HepG2 (cell line): ENCODE results near the gene MYH7. TPM values are rescaled to one million over a fixed set of nuclear protein-coding genes. Genes with fewer than 3 reads are reported as not detected.
"Not testable (repeated sequence)": the region's sequence is repeated elsewhere in the genome, so short reads cannot be mapped to it uniquely, and the experiment has no call there.

ENCODE experiments used
- ATAC-seq: fragments of 200-7000 bp; cut with Tn5 transposase; 3 replicates; pipeline ENCODE4 v1.9.1; 2020; ENCODE audit warnings: mild to moderate bottlenecking, moderate library complexity
- BruUV-seq: library from RNA; stranded (reverse); fragments of 400-500 nt; replicated peaks from 2 replicates; lab custom pipeline; 2021; lab: Mats Ljungman, UMichigan
- CTCF ChIA-PET: fragments of 300-600 bp; formaldehyde crosslinking; extraction: SDS; loops from one replicate; lab custom pipeline; 2021; ENCODE audit warnings: low total read pairs, inconsistent platforms, low intra/inter-chr PET ratio; lab: Yijun Ruan, JAX
- POLR2A ChIA-PET: fragments of 350-600 bp; sonication (Branson Sonifier 250); formaldehyde crosslinking; loops from one replicate; lab custom pipeline; 2020; ENCODE audit warnings: antibody characterized with exemption, inconsistent platforms; lab: Yijun Ruan, JAX
- DNase-seq: peaks from one replicate; pipeline ENCODE4 v3.0.0-alpha.2; 2015; ENCODE audit warnings: low spot score
- FAIRE-seq: peaks from 3 replicates; lab custom pipeline; 2011; peaks lifted over from hg19 to GRCh38; lab: Jason Lieb, UNC
- H2AFZ ChIP-seq: one replicate; pipeline ENCODE4 v1.6.1; 2011; ENCODE audit warnings: low read length, inconsistent platforms
- H3K27ac ChIP-seq: fragments of 300-600 bp; 3 replicates; pipeline ENCODE4 v1.8.0; 2011; ENCODE audit warnings: mixed run types, mild to moderate bottlenecking, mixed read lengths, low read length, inconsistent platforms; ENCODE audit not compliant: insufficient read depth; ENCODE audit errors: extremely low read length
- H3K27me3 ChIP-seq, 2 experiments: fragments of 200-600 bp in 1 of 2; 2 replicates in 1 of 2; 3 replicates in 1 of 2; pipeline versions ENCODE4 v1.6.0 to v1.8.0; 2011; ENCODE audit warnings: low read length in 2 of 2, mild to moderate bottlenecking in 2 of 2, moderate library complexity in 2 of 2, inconsistent platforms in 1 of 2; ENCODE audit not compliant: insufficient read depth in 2 of 2, control insufficient read depth in 1 of 2
- H3K36me3 ChIP-seq, 2 experiments: fragments of 200-600 bp in 1 of 2; replicated peaks in 1 of 2; 2 replicates in 1 of 2; 3 replicates in 1 of 2; pipeline versions ENCODE4 v1.5.1 to v1.8.0; 2011; ENCODE audit warnings: low read length in 2 of 2, inconsistent platforms in 1 of 2; ENCODE audit not compliant: insufficient read depth in 2 of 2, control insufficient read depth in 1 of 2
- H3K4me1 ChIP-seq: 2 replicates; pipeline ENCODE4 v1.5.1; 2012; ENCODE audit warnings: low read length, inconsistent platforms; ENCODE audit not compliant: insufficient read depth
- H3K4me2 ChIP-seq: 2 replicates; pipeline ENCODE4 v1.6.0; 2011; ENCODE audit warnings: low read depth, low read length, inconsistent platforms
- H3K4me3 ChIP-seq, 3 experiments: fragments of 200-600 bp in 1 of 3; sonication (generic), shearing (Covaris generic) in 1 of 3; replicated peaks in 1 of 3; 2 replicates each; pipeline ENCODE4 v1.5.1; 2011 to 2016; ENCODE audit warnings: low read length in 3 of 3, inconsistent platforms in 2 of 3, low read depth in 2 of 3, mild to moderate bottlenecking in 2 of 3, control low read depth in 1 of 3, mixed read lengths in 1 of 3; ENCODE audit not compliant: insufficient read depth in 1 of 3
- H3K79me2 ChIP-seq: one replicate; pipeline ENCODE4 v1.6.1; 2011; ENCODE audit warnings: low read length, inconsistent platforms; ENCODE audit not compliant: insufficient read depth
- H3K9ac ChIP-seq: 2 replicates; pipeline ENCODE4 v1.6.0; 2011; ENCODE audit warnings: mild to moderate bottlenecking, low read depth, low read length, inconsistent platforms; ENCODE audit not compliant: insufficient read depth
- H3K9me3 ChIP-seq: 2 replicates; pipeline ENCODE4 v1.5.1; 2012; ENCODE audit warnings: mild to moderate bottlenecking, low read length
- H4K20me1 ChIP-seq: 2 replicates; pipeline ENCODE4 v1.6.0; 2011; ENCODE audit warnings: inconsistent platforms, mild to moderate bottlenecking, low read length, moderate library complexity; ENCODE audit not compliant: insufficient read depth
- ATF7 ChIP-seq, 2 experiments: fragments of 450-650 bp in 1 of 2; sonication (generic) in 1 of 2; formaldehyde crosslinking in 1 of 2; IDR thresholded peaks; 2 replicates each; pipeline versions ENCODE4 v1.4.0 to v1.6.1; 2016 to 2020; ENCODE audit warnings: antibody characterized with exemption in 1 of 2, mild to moderate bottlenecking in 1 of 2, missing genetic modification reagents in 1 of 2
- ATRX ChIP-seq: sonication (generic); formaldehyde crosslinking; IDR thresholded peaks from 2 replicates; pipeline ENCODE4 v1.4.0; 2020; ENCODE audit warnings: missing genetic modification reagents, borderline replicate concordance
- CHD2 ChIP-seq: IDR thresholded peaks from 2 replicates; pipeline ENCODE4 v1.6.1; 2011; ENCODE audit warnings: low read depth, low read length, improper control_type of control experiment
- CREB1 ChIP-seq, 2 experiments: fragments of 450-650 bp in 1 of 2; IDR thresholded peaks; 2 replicates each; pipeline ENCODE4 v1.6.1; 2016 to 2017; ENCODE audit warnings: control low read depth in 1 of 2, mild to moderate bottlenecking in 1 of 2, missing compliant biosample characterization in 1 of 2, missing genetic modification characterization in 1 of 2
- KDM4B ChIP-seq: sonication (generic); formaldehyde crosslinking; IDR thresholded peaks from 2 replicates; pipeline ENCODE4 v1.4.0; 2020; ENCODE audit warnings: missing genetic modification reagents
- NONO ChIP-seq, 2 experiments: fragments of 450-650 bp in 1 of 2; sonication (generic) in 1 of 2; formaldehyde crosslinking in 1 of 2; IDR thresholded peaks in 1 of 2; conservative IDR thresholded peaks in 1 of 2; 2 replicates each; pipeline versions ENCODE4 v1.6.1 to v1.8.0; 2017 to 2022; ENCODE audit warnings: mild to moderate bottlenecking in 1 of 2, missing genetic modification reagents in 1 of 2, moderate library complexity in 1 of 2
- U2AF1 ChIP-seq: fragments of 200-400 bp; formaldehyde crosslinking; optimal IDR thresholded peaks from 2 replicates; pipeline ENCODE3; 2017; ENCODE audit warnings: mild to moderate bottlenecking, low read depth, low read length
- ZNF136 ChIP-seq: sonication (generic); formaldehyde crosslinking; IDR thresholded peaks from 2 replicates; pipeline ENCODE4 v1.8.1; 2022; ENCODE audit warnings: low read depth, mild to moderate bottlenecking, moderate library complexity, missing genetic modification reagents
- ZNF256 ChIP-seq: sonication (generic); formaldehyde crosslinking; conservative IDR thresholded peaks from 2 replicates; pipeline ENCODE4 v1.4.0; 2020; ENCODE audit warnings: missing genetic modification reagents
- ZNF460 ChIP-seq: sonication (generic); formaldehyde crosslinking; IDR thresholded peaks from 2 replicates; pipeline ENCODE4 v1.5.1; 2020; ENCODE audit warnings: missing genetic modification reagents, mild to moderate bottlenecking, borderline replicate concordance
- ZNF605 ChIP-seq: sonication (generic); formaldehyde crosslinking; IDR thresholded peaks from 2 replicates; pipeline ENCODE4 v1.8.0; 2022; ENCODE audit warnings: mild to moderate bottlenecking, missing genetic modification reagents
- ZNF879 ChIP-seq: sonication (generic); formaldehyde crosslinking; IDR thresholded peaks from 2 replicates; pipeline ENCODE4 v1.8.1; 2023; ENCODE audit warnings: missing genetic modification reagents
- WGBS: methylation state at CpG from one replicate; pipeline ENCODE4 v1.1.6; 2017; ENCODE audit warnings: low lambda C conversion rate; 5-methylcytosine and 5-hydroxymethylcytosine counted together
- in situ Hi-C: cut with HindIII; loops from 2 replicates; pipeline ENCODE4 v1.10.0; 2017; ENCODE audit warnings: low pct_unique_long_range_greater_than_20kb; ENCODE audit not compliant: extremely low pct_ligation_motif_present
- intact Hi-C: fragments of 100-400 bp; cut with micrococcal nuclease; formaldehyde crosslinking; loops from one replicate; pipeline ENCODE4 v1.10.0; 2022; ENCODE audit not compliant: unreplicated experiment
- polyA plus RNA-seq, 8 experiments: library from polyadenylated mRNA; depleted of rRNA in 3 of 8; stranded (reverse) in 7 of 8; unstranded in 1 of 8; fragments of >200 nt; fragmentation: Illumina TruSeq in 4 of 8; extraction: Trizol in 4 of 8; gene quantifications; 2 replicates each; pipeline versions ENCODE4 v1.2.1 to v1.2.3, GENCODE V29; 2011 to 2016; ENCODE audit warnings: low read depth in 4 of 8, missing spikeins in 1 of 8, mixed read lengths in 1 of 8; ENCODE audit not compliant: insufficient read depth in 1 of 8
- total RNA-seq, 5 experiments: library from RNA; depleted of rRNA; stranded (reverse); fragments of >200 nt; fragmentation: Illumina TruSeq; extraction: Trizol; gene quantifications; 2 replicates each; pipeline ENCODE4 v1.2.3, GENCODE V29; 2016; ENCODE audit warnings: low read depth in 1 of 5

MYH7 gene
- total and polyA plus RNA-seq, 2 of the 13 experiments (the other 11 are each of a cell fraction or from before 2014, with no cell fraction given), result 0.04 TPM; not detected in 1

DNA sequence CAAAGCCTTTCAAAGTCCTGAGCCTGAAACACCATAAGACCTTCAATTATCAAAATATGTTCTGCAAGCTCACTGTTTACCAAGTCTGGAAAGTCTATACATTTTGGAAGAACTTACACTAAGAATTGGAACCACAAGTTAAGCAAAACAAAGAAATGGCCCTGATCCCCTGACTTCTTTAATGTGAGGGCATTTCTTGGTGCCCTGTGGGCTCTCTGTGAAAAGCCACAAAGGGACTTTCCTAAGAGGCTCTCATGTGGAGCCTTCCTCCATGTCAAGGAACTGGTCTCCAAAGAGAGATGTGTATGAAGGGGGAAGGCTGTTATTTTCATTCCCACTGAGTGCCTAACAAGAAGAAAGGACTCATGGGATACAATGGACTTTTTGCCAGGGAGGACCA is 13.9 kb downstream of the MYH7 start:
- no peak overlapping the region for H3K4me2 ChIP-seq
- H2AFZ ChIP-seq, result no peak overlapping the region
- H3K27ac ChIP-seq, result no peak overlapping the region
- DNase-seq (no peak), FAIRE-seq (no peak), ATAC-seq (no peak)
- H3K27me3 ChIP-seq, result peaks cover 9 to 69% of the 10 kb centered on the region in 2 experiments
- in situ Hi-C loops (no loop called here), intact Hi-C loops (no loop called here)
- no peaks in the 10 kb centered on the region for H3K36me3 ChIP-seq
- no peaks in the 10 kb centered on the region for H3K79me2 ChIP-seq
- no peaks in the 10 kb centered on the region for H3K9me3 ChIP-seq
- H3K9ac ChIP-seq, result no peak overlapping the region
- H4K20me1 ChIP-seq, result no peaks in the 10 kb centered on the region
- H3K4me3 ChIP-seq, result no peak overlapping the region
- no TSS peak for BruUV-seq
- POLR2A ChIA-PET, result no interaction called here
- no peaks in the 10 kb centered on the region for H3K4me1 ChIP-seq
- TF ChIP-seq NONO (IDR thresholded peaks at IDR 0.05), result no peak
- TF ChIP-seq NONO (CRISPR knock-in tag; conservative IDR thresholded peaks at IDR 0.05), result no peak
- no peak for TF ChIP-seq ZNF136 (CRISPR knock-in tag)
- TF ChIP-seq CHD2, result no peak
- no peak for TF ChIP-seq ZNF879 (CRISPR knock-in tag)
- TF ChIP-seq ZNF256 (CRISPR knock-in tag), result no peak
- no peak for TF ChIP-seq U2AF1
- TF ChIP-seq ZNF460 (CRISPR knock-in tag), result no peak
- no peak for TF ChIP-seq ZNF605 (CRISPR knock-in tag)
- no peak for TF ChIP-seq ATRX
- TF ChIP-seq KDM4B, result no peak
- CTCF ChIA-PET, result no interaction called here

DNA sequence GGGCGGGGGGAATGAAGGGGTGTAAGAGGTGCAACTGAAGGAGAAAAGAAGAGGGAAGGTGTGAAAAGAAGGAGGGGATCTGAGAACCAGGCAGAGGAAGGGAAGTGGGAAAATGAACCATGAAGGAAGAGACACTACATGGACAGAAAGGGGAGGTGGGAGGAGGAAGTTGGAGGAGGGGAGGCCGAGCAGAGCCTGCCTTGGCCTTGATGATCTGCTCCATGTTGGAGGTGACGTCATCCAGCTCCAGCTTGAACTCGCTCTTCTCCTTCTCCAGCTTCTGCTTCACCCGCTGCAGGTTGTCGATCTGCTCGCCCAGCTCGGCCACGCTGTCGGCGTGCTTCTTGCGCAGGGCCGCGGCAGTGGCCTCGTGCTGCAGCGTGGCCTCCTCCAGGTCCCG is 15.8 kb downstream of the MYH7 start:
- CTCF ChIA-PET; BruUV-seq; intact Hi-C loops; DNase-seq; H3K4me2 ChIP-seq; POLR2A ChIA-PET; H3K27ac ChIP-seq; H3K4me1 ChIP-seq; H4K20me1 ChIP-seq; H2AFZ ChIP-seq; H3K4me3 ChIP-seq; ATAC-seq; H3K9ac ChIP-seq; H3K36me3 ChIP-seq; in situ Hi-C loops; H3K79me2 ChIP-seq; H3K9me3 ChIP-seq; FAIRE-seq; TF ChIP-seq ATF7, CREB1 (CRISPR knock-in tag; IDR thresholded peaks at IDR 0.05): not testable (repeated sequence)
- peak; percentile 100 for TF ChIP-seq ATF7 (IDR thresholded peaks at IDR 0.05)
- TF ChIP-seq CREB1 (IDR thresholded peaks at IDR 0.05), result peak; percentile 95
- peaks cover 21 to 80% of the 10 kb centered on the region in 2 experiments; a peak in 4 of 5 replicates for H3K27me3 ChIP-seq
- 26% methylated on average over 5 of the region's 17 CpGs for WGBS
